Stimulated activated CD8-positive, alpha-beta memory T cell treated with anti-CD3 and anti-CD28 coated beads, Interleukin-7, amount 100 ng/mL, for 48 hours (primary cell): ENCODE data around the gene ZNF320.
"Not testable (repeated sequence)": the region's sequence is repeated elsewhere in the genome, so short reads cannot be mapped to it uniquely, and the experiment has no call there.

Source experiments
- DNase-seq, 2 donors: peaks; one replicate each; pipeline ENCODE4 v3.0.0-alpha.2; 2020; ENCODE audit warnings: low read depth in 1 of 2; ENCODE audit errors: extremely low read depth in 1 of 2

Gene ZNF320

GRCh38 chr19:52922841-52923777 lies 25.7 kb upstream of the ZNF320 start, which contains the start of gene ZNF888:
ZNF888 (minus strand) TSS chr19:52923428; CDS start chr19:52917873, 5,555 bp downstream.
- peak; percentile 57 to 69 for DNase-seq

GRCh38 chr19:52917531-52917930 lies 20.1 kb upstream of the ZNF320 start:
- no peak for DNase-seq

GRCh38 chr19:52910648-52911047 lies 13.2 kb upstream of the ZNF320 start:
- no peak for DNase-seq

- not testable (repeated sequence) for DNase-seq
These were observed 6.8 kb upstream of the ZNF320 start for GRCh38 chr19:52904052-52904780.

- DNase-seq = no peak
These were observed 4.4 kb upstream of the ZNF320 start for GRCh38 chr19:52901842-52902241.

- not testable (repeated sequence) for DNase-seq
These were observed 1.2 kb upstream of the ZNF320 start for GRCh38 chr19:52898596-52898995.

GRCh38 chr19:52898101-52898500 lies 666 bp upstream of the ZNF320 start:
- no peak for DNase-seq

- no peak for DNase-seq
These were observed 851 bp downstream of the ZNF320 start for GRCh38 chr19:52896431-52897137.

GRCh38 chr19:52891336-52891735 lies 6.1 kb downstream of the ZNF320 start:
- DNase-seq = no peak

GRCh38 chr19:52889931-52890330 lies 7.5 kb downstream of the ZNF320 start:
- no peak for DNase-seq

- DNase-seq = no peak
These were observed 8.4 kb downstream of the ZNF320 start for GRCh38 chr19:52889076-52889475.

GRCh38 chr19:52880895-52881389 lies 16.5 kb downstream of the ZNF320 start:
- DNase-seq = no peak

GRCh38 chr19:52872996-52873395 lies 24.4 kb downstream of the ZNF320 start:
- not testable (repeated sequence) for DNase-seq

- DNase-seq = no peak
These were observed 26.0 kb downstream of the ZNF320 start for GRCh38 chr19:52871466-52871865.

- not testable (repeated sequence) for DNase-seq
These were observed 29.4 kb downstream of the ZNF320 start for GRCh38 chr19:52868031-52868430.

- peak; percentile 41 to 53 for DNase-seq
These were observed 39.9 kb downstream of the ZNF320 start, which contains the start of gene ZNF468 for GRCh38 chr19:52857378-52858191. ZNF468 (minus strand) TSS chr19:52857619; CDS start chr19:52854272, 3,347 bp downstream.

GRCh38 chr19:52856540-52857377 lies 40.7 kb downstream of the ZNF320 start:
- DNase-seq = not testable (repeated sequence)
